ENCODE measurements around the gene PRKAR1B. TPM values are rescaled to one million over a fixed set of nuclear protein-coding genes. Genes with fewer than 3 reads are reported as not detected.

The PRKAR1B gene
- total RNA-seq, 1 donor from 2014 or later: 14.7 TPM

- no peak overlapping the region for H3K27ac Mint-ChIP-seq (ENCODE audit: unreplicated experiment)
- H3K9me3 ChIP-seq (ENCODE audit: insufficient read depth, low read depth, low read length): peaks cover 7% of the 10 kb centered on the region
- TF ChIP-seq EZH2 (IDR thresholded peaks at IDR 0.05; ENCODE audit: insufficient read depth, low read length) (no peak), CTCF (IDR thresholded peaks at IDR 0.05; ENCODE audit: insufficient read depth, low read depth, low read length) (no peak)
- no peaks in the 10 kb centered on the region for H3K4me1 Mint-ChIP-seq (ENCODE audit: low read depth, unreplicated experiment)
- H3K4me3 ChIP-seq (ENCODE audit: insufficient read depth, low read depth, low read length): no peak overlapping the region
- DNase-seq (ENCODE audit: low read depth) (no peak), FAIRE-seq (no peak)
- H2AFZ ChIP-seq (ENCODE audit: low read depth, low read length): no peak overlapping the region
- H3K27me3 ChIP-seq (ENCODE audit: insufficient read depth, low read length): no peaks in the 10 kb centered on the region
- H3K4me1 ChIP-seq (ENCODE audit: insufficient read depth, low read length): no peaks in the 10 kb centered on the region
- H3K36me3 Mint-ChIP-seq (ENCODE audit: low read depth, unreplicated experiment): peaks cover 30% of the 10 kb centered on the region
- H3K36me3 ChIP-seq (ENCODE audit: insufficient read depth, low read length): no peaks in the 10 kb centered on the region
- H3K9ac ChIP-seq (ENCODE audit: low read length): no peak overlapping the region
- H4K20me1 ChIP-seq (ENCODE audit: insufficient read depth, low read length): no peaks in the 10 kb centered on the region
- no peaks in the 10 kb centered on the region for H3K27me3 Mint-ChIP-seq (ENCODE audit: low read depth, unreplicated experiment)
- no peak overlapping the region for H3K4me2 ChIP-seq (ENCODE audit: low read length)
- no peak overlapping the region for H3K27ac ChIP-seq (ENCODE audit: low read depth, low read length)
- peaks cover 22% of the 10 kb centered on the region for H3K9me3 Mint-ChIP-seq (ENCODE audit: unreplicated experiment)
- no peaks in the 10 kb centered on the region for H3K79me2 ChIP-seq (ENCODE audit: insufficient read depth, low read length)
- H3K4me3 Mint-ChIP-seq (ENCODE audit: unreplicated experiment): no peak overlapping the region
These were observed 44.3 kb downstream of the PRKAR1B start for GRCh38 chr7:682810-683209.

- peaks cover 28% of the 10 kb centered on the region for H3K36me3 Mint-ChIP-seq (ENCODE audit: low read depth, unreplicated experiment)
- TF ChIP-seq EZH2 (IDR thresholded peaks at IDR 0.05; ENCODE audit: insufficient read depth, low read length) (no peak), CTCF (IDR thresholded peaks at IDR 0.05; ENCODE audit: insufficient read depth, low read depth, low read length) (no peak)
- FAIRE-seq (no peak), DNase-seq (ENCODE audit: low read depth) (no peak)
- no peaks in the 10 kb centered on the region for H3K27me3 ChIP-seq (ENCODE audit: insufficient read depth, low read length)
- H3K9me3 ChIP-seq (ENCODE audit: insufficient read depth, low read depth, low read length): peaks cover 7% of the 10 kb centered on the region
- H3K4me3 Mint-ChIP-seq (ENCODE audit: unreplicated experiment): no peak overlapping the region
- no peak overlapping the region for H3K27ac ChIP-seq (ENCODE audit: low read depth, low read length)
- H3K79me2 ChIP-seq (ENCODE audit: insufficient read depth, low read length): no peaks in the 10 kb centered on the region
- no peak overlapping the region for H2AFZ ChIP-seq (ENCODE audit: low read depth, low read length)
- H3K4me2 ChIP-seq (ENCODE audit: low read length): no peak overlapping the region
- no peak overlapping the region for H3K27ac Mint-ChIP-seq (ENCODE audit: unreplicated experiment)
- H3K36me3 ChIP-seq (ENCODE audit: insufficient read depth, low read length): no peaks in the 10 kb centered on the region
- no peaks in the 10 kb centered on the region for H3K4me1 Mint-ChIP-seq (ENCODE audit: low read depth, unreplicated experiment)
- H4K20me1 ChIP-seq (ENCODE audit: insufficient read depth, low read length): no peaks in the 10 kb centered on the region
- H3K27me3 Mint-ChIP-seq (ENCODE audit: low read depth, unreplicated experiment): no peaks in the 10 kb centered on the region
- peaks cover 14% of the 10 kb centered on the region for H3K9me3 Mint-ChIP-seq (ENCODE audit: unreplicated experiment)
- H3K9ac ChIP-seq (ENCODE audit: low read length): no peak overlapping the region
- no peaks in the 10 kb centered on the region for H3K4me1 ChIP-seq (ENCODE audit: insufficient read depth, low read length)
- H3K4me3 ChIP-seq (ENCODE audit: insufficient read depth, low read depth, low read length): no peak overlapping the region
These were observed 45.4 kb downstream of the PRKAR1B start for GRCh38 chr7:681551-682307.

All from astrocyte (in vitro differentiated cells and primary cell).